Natural killer cell (primary cell): Measurements from ENCODE around the gene CERS6. TPM values are rescaled to one million over a fixed set of nuclear protein-coding genes. Genes with fewer than 3 reads are reported as not detected.

Experiments used
- ATAC-seq, 3 donors: fragments of 150-1000 bp in 2 of 3; fragments of 200-7000 bp in 1 of 3; cut with Tn5 transposase; 1 replicate in 1 of 3; 2 replicates in 2 of 3; pipeline ENCODE4 v1.10.0; 2021; ENCODE audit warnings: mild to moderate bottlenecking in 2 of 3, moderate library complexity in 2 of 3
- DNase-seq, 2 donors: peaks; one replicate each; pipeline versions ENCODE4 v3.0.0 to v3.0.0-alpha.2; 2013 to 2021; ENCODE audit warnings: mixed read lengths in 1 of 2
- H3K27ac ChIP-seq: one replicate; pipeline ENCODE4 v1.5.1; 2013; ENCODE audit warnings: mild to moderate bottlenecking, low read length
- H3K27me3 ChIP-seq: one replicate; pipeline ENCODE4 v1.6.1; 2013; ENCODE audit warnings: low read length; ENCODE audit not compliant: control insufficient read depth, insufficient read depth
- H3K36me3 ChIP-seq: one replicate; pipeline ENCODE4 v1.6.1; 2013; ENCODE audit warnings: low read length; ENCODE audit not compliant: control insufficient read depth, insufficient read depth
- H3K4me1 ChIP-seq: one replicate; pipeline ENCODE4 v1.6.1; 2013; ENCODE audit warnings: low read length; ENCODE audit not compliant: control insufficient read depth, insufficient read depth
- H3K4me3 ChIP-seq: one replicate; pipeline ENCODE4 v1.5.1; 2013; ENCODE audit warnings: low read length
- H3K9me3 ChIP-seq: one replicate; pipeline ENCODE4 v1.6.1; 2013; ENCODE audit warnings: low read length; ENCODE audit not compliant: control insufficient read depth, insufficient read depth
- H3K27ac Mint-ChIP-seq, 2 donors: one replicate each; pipeline ENCODE4 v1.8.0; 2022; ENCODE audit warnings: mild to moderate bottlenecking in 2 of 2, mixed read lengths in 2 of 2, moderate library complexity in 1 of 2
- H3K27me3 Mint-ChIP-seq, 2 donors: one replicate each; pipeline ENCODE4 v1.8.0; 2022; ENCODE audit warnings: low read depth in 2 of 2, mixed read lengths in 2 of 2
- H3K36me3 Mint-ChIP-seq: one replicate; pipeline ENCODE4 v1.8.0; 2022; ENCODE audit warnings: mixed read lengths
- H3K4me1 Mint-ChIP-seq, 2 donors: one replicate each; pipeline ENCODE4 v1.8.0; 2022; ENCODE audit warnings: mixed read lengths in 2 of 2
- H3K4me3 Mint-ChIP-seq: one replicate; pipeline ENCODE4 v1.8.0; 2022; ENCODE audit warnings: mild to moderate bottlenecking, moderate library complexity, mixed read lengths
- H3K9me3 Mint-ChIP-seq, 2 donors: one replicate each; pipeline ENCODE4 v1.8.0; 2022; ENCODE audit warnings: mixed read lengths in 2 of 2
- CTCF ChIP-seq: fragments of 200-600 bp; IDR thresholded peaks from one replicate; pipeline ENCODE4 v1.8.0; 2022; ENCODE audit warnings: antibody characterized with exemption
- WGBS: methylation state at CpG from one replicate; pipeline ENCODE4 v1.1.7; 2013; ENCODE audit warnings: missing lambda C conversion rate; ENCODE audit not compliant: insufficient coverage; 5-methylcytosine and 5-hydroxymethylcytosine counted together
- intact Hi-C: fragments of 100-400 bp; cut with micrococcal nuclease; formaldehyde crosslinking; loops from one replicate; pipeline ENCODE4 v1.14.2; 2022
- total RNA-seq, 4 donors: library from RNA; stranded (reverse); fragments of 120-200 nt in 1 of 4; gene quantifications; one replicate each; pipeline versions ENCODE4 v1.2.3 to v1.2.4, GENCODE V29; 2013 to 2022

Gene CERS6
- total RNA-seq, 3 donors from 2014 or later (not counting 1 experiment from before 2014, with no cell fraction given) = 9.1 to 13.5 (median 11.8) TPM

GRCh38 chr2:168601741-168602140 lies 145.7 kb downstream of the CERS6 start:
- Mint-ChIP-seq H3K4me3 (no peak overlapping the region), H3K4me1 (peaks cover 17 to 21% of the 10 kb centered on the region in 2 donors), H3K27ac (no peak overlapping the region), H3K36me3 (peaks cover 11% of the 10 kb centered on the region), H3K9me3 (peaks cover 3 to 7% of the 10 kb centered on the region in 2 donors), H3K27me3 (no peaks in the 10 kb centered on the region)
- ATAC-seq = no peak
- no peaks in the 10 kb centered on the region for H3K27me3 ChIP-seq
- DNase-seq = no peak
- H3K4me1 ChIP-seq = no peaks in the 10 kb centered on the region
- no peak overlapping the region for H3K27ac ChIP-seq
- H3K36me3 ChIP-seq = no peaks in the 10 kb centered on the region
- TF ChIP-seq CTCF = no peak
- intact Hi-C loops = no loop called here
- H3K4me3 ChIP-seq = no peak overlapping the region
- H3K9me3 ChIP-seq = peaks cover 13% of the 10 kb centered on the region
- WGBS = 75% methylated on average over 2 of the region's 3 CpGs

GRCh38 chr2:168602379-168602778 lies 146.3 kb downstream of the CERS6 start:
- ATAC-seq (no peak), DNase-seq (no peak)
- WGBS = 100% methylated on average over 2 of the region's 2 CpGs
- Histone ChIP-seq H3K27me3 (no peaks in the 10 kb centered on the region), H3K27ac (no peak overlapping the region), H3K9me3 (peaks cover 13% of the 10 kb centered on the region), H3K4me3 (no peak overlapping the region), H3K36me3 (no peaks in the 10 kb centered on the region), H3K4me1 (no peaks in the 10 kb centered on the region)
- intact Hi-C loops = no loop called here
- H3K9me3 Mint-ChIP-seq = peaks cover 3 to 7% of the 10 kb centered on the region in 2 donors
- H3K27ac Mint-ChIP-seq = no peak overlapping the region
- H3K27me3 Mint-ChIP-seq = no peaks in the 10 kb centered on the region
- H3K4me1 Mint-ChIP-seq = peaks cover 17 to 21% of the 10 kb centered on the region in 2 donors
- no peak for TF ChIP-seq CTCF
- no peak overlapping the region for H3K4me3 Mint-ChIP-seq
- peaks cover 11% of the 10 kb centered on the region for H3K36me3 Mint-ChIP-seq

GRCh38 chr2:168602846-168603401 lies 146.9 kb downstream of the CERS6 start:
- H3K4me1 Mint-ChIP-seq = peaks cover 17 to 21% of the 10 kb centered on the region in 2 donors
- DNase-seq = no peak
- no peak overlapping the region for H3K4me3 Mint-ChIP-seq
- no peak for TF ChIP-seq CTCF
- H3K9me3 ChIP-seq = peaks cover 13% of the 10 kb centered on the region
- H3K27ac Mint-ChIP-seq = no peak overlapping the region
- H3K27me3 ChIP-seq = no peaks in the 10 kb centered on the region
- H3K4me3 ChIP-seq = no peak overlapping the region
- peaks cover 11% of the 10 kb centered on the region for H3K36me3 Mint-ChIP-seq
- no peaks in the 10 kb centered on the region for H3K4me1 ChIP-seq
- ATAC-seq = no peak
- H3K9me3 Mint-ChIP-seq = peaks cover 3 to 7% of the 10 kb centered on the region in 2 donors
- no peaks in the 10 kb centered on the region for H3K27me3 Mint-ChIP-seq
- no peaks in the 10 kb centered on the region for H3K36me3 ChIP-seq
- no peak overlapping the region for H3K27ac ChIP-seq
- intact Hi-C loops = no loop called here

- peaks cover 17 to 21% of the 10 kb centered on the region in 2 donors for H3K4me1 Mint-ChIP-seq
- DNase-seq = no peak
- Histone ChIP-seq H3K27ac (no peak overlapping the region), H3K36me3 (no peaks in the 10 kb centered on the region), H3K4me3 (no peak overlapping the region), H3K4me1 (no peaks in the 10 kb centered on the region), H3K27me3 (no peaks in the 10 kb centered on the region), H3K9me3 (peaks cover 13% of the 10 kb centered on the region)
- peaks cover 11% of the 10 kb centered on the region for H3K36me3 Mint-ChIP-seq
- intact Hi-C loops = no loop called here
- H3K27me3 Mint-ChIP-seq = no peaks in the 10 kb centered on the region
- H3K4me3 Mint-ChIP-seq = no peak overlapping the region
- no peak overlapping the region for H3K27ac Mint-ChIP-seq
- WGBS = 99% methylated on average over 3 of the region's 4 CpGs
- H3K9me3 Mint-ChIP-seq = peaks cover 3 to 7% of the 10 kb centered on the region in 2 donors
- no peak for TF ChIP-seq CTCF
- ATAC-seq = no peak
These were observed 147.4 kb downstream of the CERS6 start for GRCh38 chr2:168603439-168603961.
